ENCODE results near the gene PROP1.
"Not testable (repeated sequence)": the region's sequence is repeated elsewhere in the genome, so short reads cannot be mapped to it uniquely, and the experiment has no call there.

The PROP1 gene

GRCh38 chr5:177995691-177996595 lies at the start of gene PROP1:
Gene PROP1, minus strand, starts transcription at chr5:177996242. Its CDS starts 309 bp downstream, at chr5:177995933.
- in situ Hi-C loops (cut with MboI; ENCODE audit: low sequenced_read_pairs, unreplicated experiment) = no loop called here
- no peak for DNase-seq (ENCODE audit: low spot score)

GRCh38 chr5:178019379-178020030 lies 23.5 kb upstream of the PROP1 start:
- in situ Hi-C loops (cut with MboI; ENCODE audit: low sequenced_read_pairs, unreplicated experiment); DNase-seq (ENCODE audit: low spot score): not testable (repeated sequence)

More at GRCh38 chr5:177995691-177996595, at the start of gene PROP1:
- no peak for TF ChIP-seq CTCF (IDR thresholded peaks at IDR 0.05; ENCODE audit: borderline replicate concordance, control extremely low read depth, extremely low read depth, insufficient read depth, missing control alignments)

GRCh38 chr5:178012758-178013157 lies 16.7 kb upstream of the PROP1 start:
- in situ Hi-C loops (cut with MboI; ENCODE audit: low sequenced_read_pairs, unreplicated experiment); DNase-seq (ENCODE audit: low spot score): not testable (repeated sequence)

- DNase-seq (ENCODE audit: low spot score); in situ Hi-C loops (cut with MboI; ENCODE audit: low sequenced_read_pairs, unreplicated experiment): not testable (repeated sequence)
These were observed 15.9 kb upstream of the PROP1 start for GRCh38 chr5:178011816-178012554.

GRCh38 chr5:178007272-178007671 lies 11.2 kb upstream of the PROP1 start:
- in situ Hi-C loops (cut with MboI; ENCODE audit: low sequenced_read_pairs, unreplicated experiment); DNase-seq (ENCODE audit: low spot score): not testable (repeated sequence)

GRCh38 chr5:178006536-178007231 lies 10.6 kb upstream of the PROP1 start:
- DNase-seq (ENCODE audit: low spot score); in situ Hi-C loops (cut with MboI; ENCODE audit: low sequenced_read_pairs, unreplicated experiment): not testable (repeated sequence)

GRCh38 chr5:178006181-178006535 lies 10.1 kb upstream of the PROP1 start:
- in situ Hi-C loops (cut with MboI; ENCODE audit: low sequenced_read_pairs, unreplicated experiment); DNase-seq (ENCODE audit: low spot score): not testable (repeated sequence)

- TF ChIP-seq CTCF (IDR thresholded peaks at IDR 0.05; ENCODE audit: borderline replicate concordance, control extremely low read depth, extremely low read depth, insufficient read depth, missing control alignments) = no peak
- in situ Hi-C loops (cut with MboI; ENCODE audit: low sequenced_read_pairs, unreplicated experiment) = no loop called here
- no peak for DNase-seq (ENCODE audit: low spot score)
These were observed 1.8 kb upstream of the PROP1 start for GRCh38 chr5:177997846-177998245.

GRCh38 chr5:177997319-177997670 lies 1.3 kb upstream of the PROP1 start:
- DNase-seq (ENCODE audit: low spot score) = no peak
- TF ChIP-seq CTCF (IDR thresholded peaks at IDR 0.05; ENCODE audit: borderline replicate concordance, control extremely low read depth, extremely low read depth, insufficient read depth, missing control alignments) = no peak
- in situ Hi-C loops (cut with MboI; ENCODE audit: low sequenced_read_pairs, unreplicated experiment) = no loop called here

Measured in GM13976 (cell line).